ENCODE results near the gene CYP4A22. TPM values are rescaled to one million over a fixed set of nuclear protein-coding genes. Genes with fewer than 3 reads are reported as not detected.
"Not testable (repeated sequence)": the region's sequence is repeated elsewhere in the genome, so short reads cannot be mapped to it uniquely, and the experiment has no call there.

Gene CYP4A22
- total RNA-seq, 1 experiment from 2014 or later, result not detected

GRCh38 chr1:47106792-47107191 lies 30.4 kb upstream of the CYP4A22 start:
- WGBS (ENCODE audit: extremely low coverage, insufficient read length, low lambda C conversion rate), result no CpG with 5 or more reads among the region's 3 CpGs
- Histone ChIP-seq H2BK120ac (ENCODE audit: low read depth, low read length, poor library complexity, severe bottlenecking) (no peak overlapping the region), H3K23ac (ENCODE audit: insufficient read length, low read depth, low read length) (no peak overlapping the region), H3K14ac (ENCODE audit: insufficient read depth, low read length) (no peak overlapping the region), H3K79me1 (ENCODE audit: insufficient read depth, low read depth, low read length, poor library complexity, severe bottlenecking) (no peaks in the 10 kb centered on the region), H2BK12ac (ENCODE audit: insufficient read length, low read depth, low read length) (no peak overlapping the region), H2BK20ac (ENCODE audit: low read depth, low read length, poor library complexity, severe bottlenecking) (no peak overlapping the region), H4K5ac (ENCODE audit: insufficient read length, low read depth, low read length) (no peak overlapping the region), H3K9ac (ENCODE audit: extremely low read depth, insufficient read length, low read length) (no peak overlapping the region), H3K27ac (ENCODE audit: insufficient read length, low read depth, low read length) (no peak overlapping the region), H3K4me2 (ENCODE audit: insufficient read depth, insufficient read length, low read length) (no peak overlapping the region), H3K27me3 (ENCODE audit: insufficient read depth, low read length) (no peaks in the 10 kb centered on the region), H3K4ac (ENCODE audit: low read depth, low read length) (no peak overlapping the region), H3K4me1 (ENCODE audit: insufficient read depth, low read length) (peaks cover 2% of the 10 kb centered on the region; the same call in 1 of the 2 replicates), H4K20me1 (ENCODE audit: control insufficient read depth, insufficient read depth, insufficient read length) (no peaks in the 10 kb centered on the region), H2BK15ac (ENCODE audit: low read depth, low read length) (no peak overlapping the region), H4K8ac (replicated peaks; ENCODE audit: insufficient read length, low read depth, low read length) (no peak overlapping the region), H3K79me2 (ENCODE audit: insufficient read depth, low read length) (no peaks in the 10 kb centered on the region), H2AK5ac (ENCODE audit: insufficient read length, low read length) (no peak overlapping the region), H3K56ac (ENCODE audit: insufficient read length, low read depth, low read length) (no peak overlapping the region), H4K91ac (ENCODE audit: insufficient read length, low read depth, low read length) (no peak overlapping the region), H2AFZ (ENCODE audit: low read length) (no peak overlapping the region), H3T11ph (ENCODE audit: low read length) (no peak overlapping the region), H3K18ac (ENCODE audit: insufficient read length, low read depth, low read length) (no peak overlapping the region), H2BK5ac (ENCODE audit: insufficient read length, low read length) (no peak overlapping the region), H3K23me2 (ENCODE audit: insufficient read length, low read depth, low read length, poor library complexity, severe bottlenecking) (no peaks in the 10 kb centered on the region), H3K9me3 (ENCODE audit: control insufficient read depth, low read depth, low read length) (no peaks in the 10 kb centered on the region)
- TF ChIP-seq CTCF (conservative IDR thresholded peaks at IDR 0.05), result no peak
- no peak overlapping the region for H3K4me3 Mint-ChIP-seq
- H3K9me3 Mint-ChIP-seq, result no peaks in the 10 kb centered on the region
- no peaks in the 10 kb centered on the region for H3K36me3 Mint-ChIP-seq (ENCODE audit: insufficient read depth in 1 of 3, low read depth in 3 of 3)
- H3K27me3 Mint-ChIP-seq (ENCODE audit: low read depth), result peaks cover 2% of the 10 kb centered on the region
- H3K4me1 Mint-ChIP-seq, result peaks cover 7 to 9% of the 10 kb centered on the region in 2 experiments
- H3K27ac Mint-ChIP-seq, result no peak overlapping the region
- no peak for DNase-seq

- H3K9ac ChIP-seq (ENCODE audit: extremely low read depth, insufficient read length, low read length); H2AFZ ChIP-seq (ENCODE audit: low read length); H2AK5ac ChIP-seq (ENCODE audit: insufficient read length, low read length); H3K4me2 ChIP-seq (ENCODE audit: insufficient read depth, insufficient read length, low read length); H2BK12ac ChIP-seq (ENCODE audit: insufficient read length, low read depth, low read length); H3K36me3 Mint-ChIP-seq (ENCODE audit: insufficient read depth in 1 of 3, low read depth in 3 of 3); H3K27ac Mint-ChIP-seq; H3K56ac ChIP-seq (ENCODE audit: insufficient read length, low read depth, low read length); H2BK120ac ChIP-seq (ENCODE audit: low read depth, low read length, poor library complexity, severe bottlenecking); H3K4me1 ChIP-seq (ENCODE audit: insufficient read depth, low read length); H2BK15ac ChIP-seq (ENCODE audit: low read depth, low read length); H4K91ac ChIP-seq (ENCODE audit: insufficient read length, low read depth, low read length); H3K27me3 ChIP-seq (ENCODE audit: insufficient read depth, low read length); H2BK20ac ChIP-seq (ENCODE audit: low read depth, low read length, poor library complexity, severe bottlenecking); H4K5ac ChIP-seq (ENCODE audit: insufficient read length, low read depth, low read length); H3K27me3 Mint-ChIP-seq (ENCODE audit: low read depth); H3K79me1 ChIP-seq (ENCODE audit: insufficient read depth, low read depth, low read length, poor library complexity, severe bottlenecking); H3K79me2 ChIP-seq (ENCODE audit: insufficient read depth, low read length); H2BK5ac ChIP-seq (ENCODE audit: insufficient read length, low read length); H4K20me1 ChIP-seq (ENCODE audit: control insufficient read depth, insufficient read depth, insufficient read length); H3T11ph ChIP-seq (ENCODE audit: low read length); H3K4me3 Mint-ChIP-seq; H3K9me3 Mint-ChIP-seq; H3K27ac ChIP-seq (ENCODE audit: insufficient read length, low read depth, low read length); H3K4ac ChIP-seq (ENCODE audit: low read depth, low read length); H3K9me3 ChIP-seq (ENCODE audit: control insufficient read depth, low read depth, low read length); H3K23ac ChIP-seq (ENCODE audit: insufficient read length, low read depth, low read length); H4K8ac ChIP-seq (replicated peaks; ENCODE audit: insufficient read length, low read depth, low read length); H3K14ac ChIP-seq (ENCODE audit: insufficient read depth, low read length); H3K23me2 ChIP-seq (ENCODE audit: insufficient read length, low read depth, low read length, poor library complexity, severe bottlenecking): not testable (repeated sequence)
- H3K4me1 Mint-ChIP-seq, result peaks cover 13 to 20% of the 10 kb centered on the region in 2 experiments
- WGBS (ENCODE audit: extremely low coverage, insufficient read length, low lambda C conversion rate), result no CpG with 5 or more reads among the region's 10 CpGs
- DNase-seq, result peak; percentile 59
- peak overlapping the region; percentile 58 for H3K18ac ChIP-seq (ENCODE audit: insufficient read length, low read depth, low read length)
These were observed 29.2 kb upstream of the CYP4A22 start for GRCh38 chr1:47107851-47108574.
